ENCODE measurements around the gene NAT16.

The NAT16 gene

GRCh38 chr7:101151908-101152651 is 28.0 kb downstream of the NAT16 start:
- TF ChIP-seq, protein P1, sequence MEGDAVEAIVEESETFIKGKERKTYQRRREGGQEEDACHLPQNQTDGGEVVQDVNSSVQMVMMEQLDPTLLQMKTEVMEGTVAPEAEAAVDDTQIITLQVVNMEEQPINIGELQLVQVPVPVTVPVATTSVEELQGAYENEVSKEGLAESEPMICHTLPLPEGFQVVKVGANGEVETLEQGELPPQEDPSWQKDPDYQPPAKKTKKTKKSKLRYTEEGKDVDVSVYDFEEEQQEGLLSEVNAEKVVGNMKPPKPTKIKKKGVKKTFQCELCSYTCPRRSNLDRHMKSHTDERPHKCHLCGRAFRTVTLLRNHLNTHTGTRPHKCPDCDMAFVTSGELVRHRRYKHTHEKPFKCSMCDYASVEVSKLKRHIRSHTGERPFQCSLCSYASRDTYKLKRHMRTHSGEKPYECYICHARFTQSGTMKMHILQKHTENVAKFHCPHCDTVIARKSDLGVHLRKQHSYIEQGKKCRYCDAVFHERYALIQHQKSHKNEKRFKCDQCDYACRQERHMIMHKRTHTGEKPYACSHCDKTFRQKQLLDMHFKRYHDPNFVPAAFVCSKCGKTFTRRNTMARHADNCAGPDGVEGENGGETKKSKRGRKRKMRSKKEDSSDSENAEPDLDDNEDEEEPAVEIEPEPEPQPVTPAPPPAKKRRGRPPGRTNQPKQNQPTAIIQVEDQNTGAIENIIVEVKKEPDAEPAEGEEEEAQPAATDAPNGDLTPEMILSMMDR (IDR thresholded peaks at IDR 0.05; ENCODE audit: low read depth, low read length, missing control alignments) = no peak
- DNase-seq (ENCODE audit: extremely low read depth, low read depth) = no peak

DNA sequence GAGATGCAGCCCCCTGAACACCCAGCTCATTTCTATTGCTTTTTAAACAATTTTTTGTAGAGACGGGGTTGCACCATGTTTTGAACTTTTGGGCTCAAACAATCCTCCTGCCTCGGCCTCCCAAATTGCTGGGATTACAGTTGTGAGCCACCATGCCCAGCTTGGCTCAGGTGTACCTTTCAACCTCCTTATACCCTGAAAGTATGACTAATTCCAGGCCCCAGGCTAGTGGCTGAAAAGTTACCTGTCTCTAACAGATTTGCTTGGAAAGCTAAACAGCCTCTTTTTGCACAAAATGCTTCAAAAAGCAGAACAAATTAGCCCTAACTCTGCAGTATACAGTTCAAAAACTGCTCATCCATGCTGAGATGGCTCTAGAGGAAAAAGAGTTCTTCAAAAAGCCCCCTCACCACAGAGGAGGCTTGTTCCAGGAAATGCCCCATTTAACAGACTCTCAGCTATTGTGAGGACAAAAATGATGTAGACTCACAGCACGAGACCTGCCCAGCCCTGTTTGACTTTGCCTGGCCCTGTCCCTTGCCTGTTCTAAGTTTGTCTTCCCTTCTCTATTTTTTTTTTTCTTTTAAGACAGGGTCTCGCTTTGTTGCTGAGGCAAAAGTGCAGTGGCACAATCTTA is 39.2 kb downstream of the NAT16 start:
- TF ChIP-seq, protein P1 (IDR thresholded peaks at IDR 0.05; ENCODE audit: low read depth, low read length, missing control alignments) = no peak
- DNase-seq (ENCODE audit: extremely low read depth, low read depth) = no peak
- no peak overlapping the region for H3K4me3 ChIP-seq (replicated peaks; ENCODE audit: low read depth, low read length)

More at GRCh38 chr7:101151908-101152651, 28.0 kb downstream of the NAT16 start:
- no peak overlapping the region for H3K4me3 ChIP-seq (replicated peaks; ENCODE audit: low read depth, low read length)

DNA sequence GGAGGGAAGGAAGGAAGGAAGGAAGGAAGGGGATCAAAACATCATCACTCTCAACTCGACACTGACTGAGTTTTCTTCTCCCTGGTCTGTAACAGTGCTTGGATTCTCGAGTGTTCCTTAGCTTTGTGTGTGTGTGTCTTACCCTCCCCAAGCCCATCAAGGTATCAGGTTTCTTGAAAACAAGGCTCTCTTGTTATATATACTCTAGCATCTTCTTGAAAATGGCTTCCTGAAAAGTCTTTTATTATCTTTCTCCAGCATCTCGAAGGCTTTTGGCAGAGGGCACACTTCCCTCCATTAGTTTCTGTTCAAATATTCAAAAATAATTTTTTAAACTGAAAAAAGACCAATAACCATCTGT is 39.8 kb downstream of the NAT16 start:
- DNase-seq (ENCODE audit: extremely low read depth, low read depth) = no peak
- TF ChIP-seq, protein P1 (IDR thresholded peaks at IDR 0.05; ENCODE audit: low read depth, low read length, missing control alignments) = no peak
- no peak overlapping the region for H3K4me3 ChIP-seq (replicated peaks; ENCODE audit: low read depth, low read length)

DNA sequence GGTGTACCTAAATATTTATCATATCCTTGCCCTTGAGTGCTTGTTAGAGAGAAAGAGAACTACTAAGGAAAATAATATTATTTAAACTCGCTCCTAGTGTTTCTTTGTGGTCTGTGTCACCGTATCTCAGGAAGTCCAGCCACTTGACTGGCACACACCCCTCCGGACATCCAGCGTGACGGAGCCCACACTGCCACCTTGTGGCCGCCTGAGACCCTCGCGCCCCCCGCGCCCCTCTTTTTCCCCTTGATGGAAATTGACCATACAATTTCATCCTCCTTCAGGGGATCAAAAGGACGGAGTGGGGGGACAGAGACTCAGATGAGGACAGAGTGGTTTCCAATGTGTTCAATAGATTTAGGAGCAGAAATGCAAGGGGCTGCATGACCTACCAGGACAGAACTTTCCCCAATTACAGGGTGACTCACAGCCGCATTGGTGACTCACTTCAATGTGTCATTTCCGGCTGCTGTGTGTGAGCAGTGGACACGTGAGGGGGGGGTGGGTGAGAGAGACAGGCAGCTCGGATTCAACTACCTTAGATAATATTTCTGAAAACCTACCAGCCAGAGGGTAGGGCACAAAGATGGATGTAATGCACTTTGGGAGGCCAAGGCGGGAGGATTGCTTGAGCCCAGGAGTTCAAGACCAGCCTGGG is 41.8 kb downstream of the NAT16 start:
- TF ChIP-seq, protein P1 (IDR thresholded peaks at IDR 0.05; ENCODE audit: low read depth, low read length, missing control alignments) = peak; percentile 73
- H3K4me3 ChIP-seq (replicated peaks; ENCODE audit: low read depth, low read length) = no peak overlapping the region
- DNase-seq (ENCODE audit: extremely low read depth, low read depth) = peak; percentile 97

GRCh38 chr7:101137651-101138212 is 42.4 kb downstream of the NAT16 start:
- H3K4me3 ChIP-seq (replicated peaks; ENCODE audit: low read depth, low read length) = no peak overlapping the region
- TF ChIP-seq, protein P1 (IDR thresholded peaks at IDR 0.05; ENCODE audit: low read depth, low read length, missing control alignments) = no peak
- no peak for DNase-seq (ENCODE audit: extremely low read depth, low read depth)

- TF ChIP-seq, protein P1 (IDR thresholded peaks at IDR 0.05; ENCODE audit: low read depth, low read length, missing control alignments) = no peak
- DNase-seq (ENCODE audit: extremely low read depth, low read depth) = no peak
- H3K4me3 ChIP-seq (replicated peaks; ENCODE audit: low read depth, low read length) = no peak overlapping the region
Measured at GRCh38 chr7:101134399-101134980, 45.6 kb downstream of the NAT16 start.

Data from HFF-Myc (cell line).